Measurements from ENCODE around the gene FAAH. TPM values are rescaled to one million over a fixed set of nuclear protein-coding genes. Genes with fewer than 3 reads are reported as not detected.

The FAAH gene
- total RNA-seq, 1 experiment from 2014 or later: 2.0 TPM

- H2AFZ ChIP-seq (ENCODE audit: low read length): no peak overlapping the region
- no peaks in the 10 kb centered on the region for H3K27me3 ChIP-seq (ENCODE audit: low read length)
- no TSS peak for BruUV-seq (replicated peaks)
- H3K9me2 ChIP-seq (replicated peaks; ENCODE audit: low read length): no peaks in the 10 kb centered on the region
- ChIA-PET CTCF (interaction anchor here (0.7 kb wide), 1 partner anchor 177 kb away, joined by 4 read pairs; no protein-coding TSS in a partner anchor), POLR2A (ENCODE audit: unreplicated experiment) (no interaction called here)
- DNase-seq: peak; percentile 56
- ATAC-seq: peak; percentile 71
- no peak overlapping the region for H3K9ac ChIP-seq (ENCODE audit: low read length)
- H3F3A ChIP-seq (ENCODE audit: low read length, unreplicated experiment): no peaks in the 10 kb centered on the region
- H4K20me1 ChIP-seq (ENCODE audit: low read length): no peaks in the 10 kb centered on the region
- H3K36me3 ChIP-seq (ENCODE audit: low read depth, low read length): no peaks in the 10 kb centered on the region
- H3K27ac ChIP-seq (ENCODE audit: low read length): no peak overlapping the region
- peaks cover 6% of the 10 kb centered on the region; the same call in 1 of the 2 replicates for H3K4me1 ChIP-seq (ENCODE audit: insufficient read depth, low read length)
- H3K4me2 ChIP-seq (ENCODE audit: low read length): no peak overlapping the region
- TF ChIP-seq CTCF (conservative IDR thresholded peaks at IDR 0.05; ENCODE audit: low read depth, low read length) (no peak), EZH2 (IDR thresholded peaks at IDR 0.05; ENCODE audit: low read length, unreplicated experiment) (no peak), EZH2phosphoT487 (IDR thresholded peaks at IDR 0.05; ENCODE audit: borderline replicate concordance, low read length) (no peak)
- intact Hi-C loops (cut with micrococcal nuclease): no loop called here
- no peak overlapping the region for H3K4me3 ChIP-seq (ENCODE audit: low read length)
- H3K79me2 ChIP-seq (ENCODE audit: low read length): no peaks in the 10 kb centered on the region
- H3K9me3 ChIP-seq (ENCODE audit: low read length): no peaks in the 10 kb centered on the region
These were observed 8.0 kb downstream of the FAAH start for GRCh38 chr1:46401964-46402626.

- intact Hi-C loops (cut with micrococcal nuclease): no loop called here
- Histone ChIP-seq H3K9me3 (ENCODE audit: low read length) (no peaks in the 10 kb centered on the region), H3K27me3 (ENCODE audit: low read length) (no peaks in the 10 kb centered on the region), H3K4me2 (ENCODE audit: low read length) (no peak overlapping the region), H2AFZ (ENCODE audit: low read length) (no peak overlapping the region), H3K27ac (ENCODE audit: low read length) (no peak overlapping the region), H3K36me3 (ENCODE audit: low read depth, low read length) (no peaks in the 10 kb centered on the region), H3K4me1 (ENCODE audit: insufficient read depth, low read length) (peaks cover 6% of the 10 kb centered on the region; the same call in 1 of the 2 replicates), H3F3A (ENCODE audit: low read length, unreplicated experiment) (no peaks in the 10 kb centered on the region), H3K9me2 (replicated peaks; ENCODE audit: low read length) (no peaks in the 10 kb centered on the region), H3K79me2 (ENCODE audit: low read length) (no peaks in the 10 kb centered on the region), H4K20me1 (ENCODE audit: low read length) (no peaks in the 10 kb centered on the region), H3K9ac (ENCODE audit: low read length) (no peak overlapping the region), H3K4me3 (ENCODE audit: low read length) (no peak overlapping the region)
- no TSS peak for BruUV-seq (replicated peaks)
- no peak for DNase-seq
- ChIA-PET CTCF (no interaction called here), POLR2A (ENCODE audit: unreplicated experiment) (no interaction called here)
- no peak for ATAC-seq
- TF ChIP-seq EZH2phosphoT487 (IDR thresholded peaks at IDR 0.05; ENCODE audit: borderline replicate concordance, low read length): no peak
- no peak for TF ChIP-seq EZH2 (IDR thresholded peaks at IDR 0.05; ENCODE audit: low read length, unreplicated experiment)
- no peak for TF ChIP-seq CTCF (conservative IDR thresholded peaks at IDR 0.05; ENCODE audit: low read depth, low read length)
These were observed 9.8 kb downstream of the FAAH start for GRCh38 chr1:46403916-46404315.

GRCh38 chr1:46404482-46405196 lies 10.5 kb downstream of the FAAH start:
- no TSS peak for BruUV-seq (replicated peaks)
- TF ChIP-seq CTCF (conservative IDR thresholded peaks at IDR 0.05; ENCODE audit: low read depth, low read length): no peak
- TF ChIP-seq EZH2phosphoT487 (IDR thresholded peaks at IDR 0.05; ENCODE audit: borderline replicate concordance, low read length): no peak
- TF ChIP-seq EZH2 (IDR thresholded peaks at IDR 0.05; ENCODE audit: low read length, unreplicated experiment): no peak

More at GRCh38 chr1:46404482-46405196, 10.5 kb downstream of the FAAH start:
- Histone ChIP-seq H3K36me3 (ENCODE audit: low read depth, low read length) (no peaks in the 10 kb centered on the region), H2AFZ (ENCODE audit: low read length) (no peak overlapping the region), H3K9me3 (ENCODE audit: low read length) (no peaks in the 10 kb centered on the region), H3K4me3 (ENCODE audit: low read length) (no peak overlapping the region), H3K4me1 (ENCODE audit: insufficient read depth, low read length) (peaks cover 6% of the 10 kb centered on the region; the same call in 1 of the 2 replicates), H3K27ac (ENCODE audit: low read length) (no peak overlapping the region), H3K4me2 (ENCODE audit: low read length) (no peak overlapping the region), H3K27me3 (ENCODE audit: low read length) (no peaks in the 10 kb centered on the region), H3K79me2 (ENCODE audit: low read length) (no peaks in the 10 kb centered on the region), H3K9me2 (replicated peaks; ENCODE audit: low read length) (no peaks in the 10 kb centered on the region), H3K9ac (ENCODE audit: low read length) (no peak overlapping the region), H3F3A (ENCODE audit: low read length, unreplicated experiment) (no peaks in the 10 kb centered on the region), H4K20me1 (ENCODE audit: low read length) (no peaks in the 10 kb centered on the region)
- intact Hi-C loops (cut with micrococcal nuclease): no loop called here
- CTCF ChIA-PET: no interaction called here
- ATAC-seq: no peak
- POLR2A ChIA-PET (ENCODE audit: unreplicated experiment): no interaction called here
- no peak for DNase-seq
